SK-N-SH (cell line): ENCODE measurements around the gene PRF1. TPM values are rescaled to one million over a fixed set of nuclear protein-coding genes. Genes with fewer than 3 reads are reported as not detected.

ENCODE experiments used
- CTCF ChIA-PET: fragments of 300-600, 350-600 bp; formaldehyde crosslinking; extraction: SDS; loops from one replicate; lab custom pipeline; 2021; lab: Yijun Ruan, JAX
- POLR2A ChIA-PET: fragments of 350-600 bp; sonication (Branson Sonifier 250); formaldehyde crosslinking; extraction: SDS; loops from one replicate; lab custom pipeline; 2020; ENCODE audit warnings: antibody characterized with exemption, inconsistent platforms; lab: Yijun Ruan, JAX
- DNase-seq: peaks from one replicate; pipeline ENCODE4 v3.0.0; 2012
- H2AFZ ChIP-seq: fragments of 200-600 bp; sonication (generic); 2 replicates; pipeline ENCODE4 v1.8.1; 2016; ENCODE audit warnings: antibody characterized with exemption, mild to moderate bottlenecking, low read depth
- H3F3A ChIP-seq: fragments of 200-600 bp; sonication (generic); replicated peaks from 2 replicates; pipeline ENCODE3; 2016; ENCODE audit warnings: antibody characterized with exemption, mild to moderate bottlenecking; ENCODE audit not compliant: insufficient read depth
- H3K27ac ChIP-seq, 2 experiments: fragments of 200-500 bp in 1 of 2; fragments of 200-600 bp in 1 of 2; sonication (Bioruptor generic) in 1 of 2; sonication (generic), shearing (Covaris generic) in 1 of 2; 2 replicates each; pipeline versions ENCODE4 v1.5.1 to v1.6.1; 2014 to 2016; ENCODE audit warnings: low read depth in 2 of 2, inconsistent platforms in 1 of 2, low read length in 1 of 2, mild to moderate bottlenecking in 1 of 2, mixed read lengths in 1 of 2
- H3K27me3 ChIP-seq: fragments of 200-600 bp; sonication (generic), shearing (Covaris generic); 2 replicates; pipeline ENCODE4 v1.6.1; 2016; ENCODE audit warnings: mixed run types; ENCODE audit not compliant: insufficient read depth
- H3K36me3 ChIP-seq, 2 experiments: fragments of 200-500 bp in 1 of 2; fragments of 200-600 bp in 1 of 2; sonication (Bioruptor generic) in 1 of 2; sonication (generic) in 1 of 2; replicated peaks in 1 of 2; 2 replicates each; pipeline versions ENCODE3 to v1.5.1; 2014 to 2016; ENCODE audit warnings: low read length in 1 of 2, mild to moderate bottlenecking in 1 of 2; ENCODE audit not compliant: insufficient read depth in 2 of 2, control insufficient read depth in 1 of 2
- H3K4me1 ChIP-seq, 2 experiments: fragments of 200-500 bp in 1 of 2; fragments of 200-600 bp in 1 of 2; sonication (Bioruptor generic) in 1 of 2; sonication (generic), shearing (Covaris generic) in 1 of 2; 2 replicates each; pipeline versions ENCODE4 v1.5.1 to v1.6.1; 2014 to 2016; ENCODE audit warnings: low read depth in 1 of 2, low read length in 1 of 2, mixed run types in 1 of 2; ENCODE audit not compliant: insufficient read depth in 2 of 2, control insufficient read depth in 1 of 2
- H3K4me2 ChIP-seq: fragments of 200-600 bp; sonication (generic), shearing (Covaris generic); 2 replicates; pipeline ENCODE4 v1.6.1; 2017; ENCODE audit warnings: mixed run types
- H3K4me3 ChIP-seq, 2 experiments: fragments of 200-500 bp in 1 of 2; fragments of 200-600 bp in 1 of 2; sonication (Bioruptor generic) in 1 of 2; sonication (generic), shearing (Covaris generic) in 1 of 2; 2 replicates each; pipeline versions ENCODE4 v1.5.1 to v1.8.1; 2014 to 2016; ENCODE audit warnings: low read depth in 2 of 2, inconsistent platforms in 1 of 2, low read length in 1 of 2, mild to moderate bottlenecking in 1 of 2, mixed read lengths in 1 of 2, moderate library complexity in 1 of 2
- H3K79me2 ChIP-seq: fragments of 200-600 bp; sonication (generic); 2 replicates; pipeline ENCODE4 v1.8.1; 2017; ENCODE audit warnings: mild to moderate bottlenecking; ENCODE audit not compliant: insufficient read depth
- H3K9ac ChIP-seq: fragments of 200-600 bp; sonication (generic); 2 replicates; pipeline ENCODE4 v1.6.1; 2017; ENCODE audit warnings: mixed run types
- H3K9me2 ChIP-seq: fragments of 200-600 bp; sonication (generic); 2 replicates; pipeline ENCODE4 v1.6.1; 2017; ENCODE audit warnings: mixed run types
- H3K9me3 ChIP-seq: fragments of 200-600 bp; sonication (generic); 2 replicates; pipeline ENCODE4 v1.6.1; 2017; ENCODE audit warnings: mixed run types, mild to moderate bottlenecking, moderate library complexity
- H4K20me1 ChIP-seq: fragments of 200-600 bp; sonication (generic); 2 replicates; pipeline ENCODE4 v1.6.1; 2017; ENCODE audit warnings: mild to moderate bottlenecking, mixed run types; ENCODE audit not compliant: insufficient read depth
- CTCF ChIP-seq: fragments of 200-600 bp; sonication (generic); IDR thresholded peaks from 2 replicates; pipeline ENCODE4 v1.6.1; 2017; ENCODE audit warnings: antibody characterized with exemption, mild to moderate bottlenecking, moderate library complexity
- EP300 ChIP-seq, 2 experiments: IDR thresholded peaks; 2 replicates each; pipeline versions ENCODE4 v1.4.0 to v1.6.1; 2012; ENCODE audit warnings: borderline replicate concordance in 1 of 2, low read depth in 1 of 2, low read length in 1 of 2
- JUND ChIP-seq: IDR thresholded peaks from 2 replicates; pipeline ENCODE4 v1.4.0; 2012
- NFIC ChIP-seq: IDR thresholded peaks from 2 replicates; pipeline ENCODE4 v1.4.0; 2012; ENCODE audit warnings: borderline replicate concordance
- PBX3 ChIP-seq: IDR thresholded peaks from 2 replicates; pipeline ENCODE4; 2012
- POLR2AphosphoS5 ChIP-seq: IDR thresholded peaks from 2 replicates; pipeline ENCODE4 v1.6.1; 2012; ENCODE audit warnings: low read depth, low read length
- REST ChIP-seq: IDR thresholded peaks from 2 replicates; pipeline ENCODE4 v1.6.1; 2012; ENCODE audit warnings: mild to moderate bottlenecking, low read depth, low read length, moderate library complexity
- RFX5 ChIP-seq: IDR thresholded peaks from 2 replicates; pipeline ENCODE4 v1.6.1; 2012; ENCODE audit warnings: mild to moderate bottlenecking, improper control_type of control experiment, low read length
- SIN3A ChIP-seq: IDR thresholded peaks from 2 replicates; pipeline ENCODE4 v1.6.1; 2012; ENCODE audit warnings: low read depth, mild to moderate bottlenecking, low read length, moderate library complexity, borderline replicate concordance
- USF1 ChIP-seq: IDR thresholded peaks from 2 replicates; pipeline ENCODE4 v1.4.0; 2012; ENCODE audit warnings: low read depth, borderline replicate concordance
- YY1 ChIP-seq: IDR thresholded peaks from 2 replicates; pipeline ENCODE4 v1.4.0; 2012; ENCODE audit warnings: low read depth, mild to moderate bottlenecking
- ZBTB33 ChIP-seq: IDR thresholded peaks from 2 replicates; pipeline ENCODE4 v1.4.0; 2012; ENCODE audit warnings: low read depth, borderline replicate concordance
- WGBS: methylation state at CpG from one replicate; pipeline ENCODE4 v1.1.6; 2017; ENCODE audit warnings: low lambda C conversion rate; 5-methylcytosine and 5-hydroxymethylcytosine counted together
- polyA plus RNA-seq, 3 experiments: library from polyadenylated mRNA; depleted of rRNA; stranded (reverse); fragments of >200 nt; gene quantifications; 2 replicates each; pipeline ENCODE4 v1.2.3, GENCODE V29; 2012

The PRF1 gene
- polyA plus RNA-seq, 1 of the 3 experiments (the other 2 are of a cell fraction), result not detected

GRCh38 chr10:70550459-70550858 lies 52.1 kb downstream of the PRF1 start:
- H4K20me1 ChIP-seq, result no peaks in the 10 kb centered on the region
- no peaks in the 10 kb centered on the region for H3F3A ChIP-seq
- no peak overlapping the region for H3K9ac ChIP-seq
- no peaks in the 10 kb centered on the region for H3K79me2 ChIP-seq
- no peak overlapping the region for H3K27ac ChIP-seq
- DNase-seq, result no peak
- ChIA-PET CTCF (interaction anchor here (0.6 to 8.4 kb wide), 40 partner anchors 10 to 330 kb away, joined by 3 to 118 read pairs (median 4); no protein-coding TSS in a partner anchor), POLR2A (no interaction called here)
- H3K4me1 ChIP-seq, result peaks cover 3 to 5% of the 10 kb centered on the region in 2 experiments; a peak in 2 of 4 replicates
- TF ChIP-seq EP300 (IDR thresholded peaks at IDR 0.05; ENCODE audit: borderline replicate concordance in 1 of 2, low read depth in 1 of 2, low read length in 1 of 2) (no peak), YY1 (no peak), PBX3 (no peak), RFX5 (no peak), SIN3A (no peak), REST (no peak), ZBTB33 (no peak)
- no peak overlapping the region for H3K4me3 ChIP-seq
- H3K36me3 ChIP-seq, result no peaks in the 10 kb centered on the region
- H3K9me3 ChIP-seq, result no peaks in the 10 kb centered on the region
- WGBS, result 58% methylated on average over 6 of the region's 6 CpGs
- H3K4me2 ChIP-seq, result no peak overlapping the region
- no peaks in the 10 kb centered on the region for H3K27me3 ChIP-seq
- no peaks in the 10 kb centered on the region for H3K9me2 ChIP-seq
- H2AFZ ChIP-seq, result no peak overlapping the region

GRCh38 chr10:70549962-70550458 lies 52.5 kb downstream of the PRF1 start:
- Histone ChIP-seq H4K20me1 (no peaks in the 10 kb centered on the region), H3K4me3 (no peak overlapping the region; a peak in 1 of 4 replicates), H3K9ac (no peak overlapping the region), H3K9me3 (no peaks in the 10 kb centered on the region), H3K4me2 (no peak overlapping the region), H2AFZ (no peak overlapping the region), H3K27me3 (no peaks in the 10 kb centered on the region), H3K27ac (no peak overlapping the region), H3F3A (no peaks in the 10 kb centered on the region), H3K79me2 (no peaks in the 10 kb centered on the region), H3K4me1 (peaks cover 3 to 5% of the 10 kb centered on the region in 2 experiments; a peak in 2 of 4 replicates), H3K9me2 (no peaks in the 10 kb centered on the region), H3K36me3 (no peaks in the 10 kb centered on the region)
- WGBS, result no CpG with 5 or more reads among the region's 3 CpGs
- CTCF ChIA-PET, result interaction anchor here (0.6 to 8.4 kb wide), 48 partner anchors 9 to 353 kb away, joined by 3 to 118 read pairs (median 4); no protein-coding TSS in a partner anchor
- POLR2A ChIA-PET, result no interaction called here
- DNase-seq, result peak; percentile 88
- TF ChIP-seq JUND (no peak), REST (no peak), NFIC (no peak), EP300 (IDR thresholded peaks at IDR 0.05; ENCODE audit: borderline replicate concordance in 1 of 2, low read depth in 1 of 2, low read length in 1 of 2) (no peak), POLR2AphosphoS5 (no peak), USF1 (no peak), CTCF (peak; percentile 88)
